DOHH2 (cell line): ENCODE data around the gene KRT31.

ENCODE experiments used
- H3F3A ChIP-seq: fragments of 200-600 bp; sonication (generic), shearing (Covaris generic); 2 replicates; pipeline ENCODE4 v1.6.0; 2016; ENCODE audit warnings: antibody characterized with exemption, mild to moderate bottlenecking; ENCODE audit not compliant: control insufficient read depth, insufficient read depth
- H3K27ac ChIP-seq: fragments of 200-600 bp; sonication (generic); 2 replicates; pipeline ENCODE4 v1.5.1; 2014; ENCODE audit warnings: low read depth, mild to moderate bottlenecking, low read length, moderate library complexity
- H3K27me3 ChIP-seq: fragments of 200-600 bp; sonication (generic); 2 replicates; pipeline ENCODE4 v1.6.1; 2014; ENCODE audit warnings: mild to moderate bottlenecking, low read length, mixed read lengths; ENCODE audit not compliant: control insufficient read depth
- H3K36me3 ChIP-seq: fragments of 200-600 bp; sonication (generic); 2 replicates; pipeline ENCODE4 v1.6.1; 2014; ENCODE audit warnings: mild to moderate bottlenecking, low read length, moderate library complexity, mixed read lengths; ENCODE audit not compliant: control insufficient read depth
- H3K4me1 ChIP-seq: fragments of 200-600 bp; sonication (generic); 2 replicates; pipeline ENCODE4 v1.6.1; 2014; ENCODE audit warnings: mild to moderate bottlenecking, low read length, mixed read lengths; ENCODE audit not compliant: control insufficient read depth
- H3K4me2 ChIP-seq: fragments of 200-600 bp; sonication (generic); 2 replicates; pipeline ENCODE4 v1.6.0; 2014; ENCODE audit warnings: mild to moderate bottlenecking, low read length, moderate library complexity
- H3K4me3 ChIP-seq: fragments of 200-600 bp; sonication (generic); 2 replicates; pipeline ENCODE4 v1.5.1; 2014; ENCODE audit warnings: mild to moderate bottlenecking, low read length, mixed read lengths
- H3K79me2 ChIP-seq: fragments of 200-600 bp; sonication (generic); 2 replicates; pipeline ENCODE4 v1.6.1; 2014; ENCODE audit warnings: mild to moderate bottlenecking, low read length, mixed read lengths; ENCODE audit not compliant: control insufficient read depth
- H3K9me2 ChIP-seq: fragments of 200-600 bp; sonication (generic); replicated peaks from 2 replicates; pipeline ENCODE4 v1.6.1; 2014; ENCODE audit warnings: mild to moderate bottlenecking, low read length, mixed read lengths; ENCODE audit not compliant: control insufficient read depth
- H3K9me3 ChIP-seq: fragments of 200-600 bp; sonication (generic); 2 replicates; pipeline ENCODE4 v1.6.1; 2014; ENCODE audit warnings: antibody characterized with exemption, low read length, mixed read lengths; ENCODE audit not compliant: control insufficient read depth, insufficient read depth
- H4K20me1 ChIP-seq: fragments of 200-600 bp; sonication (generic); 2 replicates; pipeline ENCODE4 v1.6.0; 2014; ENCODE audit warnings: low read depth, mild to moderate bottlenecking, antibody characterized with exemption, low read length, moderate library complexity; ENCODE audit not compliant: control insufficient read depth, insufficient read depth
- EZH2phosphoT487 ChIP-seq: fragments of 200-600 bp; sonication (generic); IDR thresholded peaks from 2 replicates; pipeline ENCODE4 v1.6.1; 2017; ENCODE audit warnings: borderline replicate concordance, mild to moderate bottlenecking, antibody characterized with exemption, low read length, moderate library complexity, mixed read lengths
- TF ChIP-seq, protein P1 (sequence below): fragments of 200-600 bp; sonication (generic); IDR thresholded peaks from one replicate; pipeline ENCODE4 v1.5.1; 2014; ENCODE audit warnings: antibody characterized with exemption, mild to moderate bottlenecking, low read depth, low read length; ENCODE audit not compliant: poor library complexity, severe bottlenecking

KRT31 gene

DNA sequence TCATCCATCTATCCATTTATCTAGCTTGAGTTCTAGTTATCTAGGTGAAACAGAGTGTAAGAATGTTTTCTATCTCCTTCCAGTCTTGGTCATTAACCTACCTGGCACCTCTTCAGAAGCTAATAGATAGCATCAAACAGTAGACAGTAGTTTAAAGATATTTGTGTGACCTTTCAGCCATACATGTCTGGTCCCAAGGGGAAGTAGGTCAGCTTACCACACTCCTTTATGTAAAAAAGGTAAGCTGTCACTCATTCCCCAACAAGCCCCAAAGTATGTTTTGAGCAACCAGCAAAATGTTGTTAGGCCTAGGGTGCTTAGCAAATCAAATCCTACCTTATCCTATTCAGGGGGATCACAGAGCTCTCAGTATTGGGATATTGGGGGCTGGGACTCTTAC, 31.3 kb downstream of the KRT31 start:
- H3K4me3 ChIP-seq = no peak overlapping the region
- H3K36me3 ChIP-seq = no peaks in the 10 kb centered on the region
- H3K27ac ChIP-seq = no peak overlapping the region
- H3K9me3 ChIP-seq = no peaks in the 10 kb centered on the region
- H3K27me3 ChIP-seq = 0 out of 2 replicates have a peak, but pooled peaks cover under 1% of the 10 kb centered on the region
- no peaks in the 10 kb centered on the region for H4K20me1 ChIP-seq
- H3K4me1 ChIP-seq = no peaks in the 10 kb centered on the region
- no peaks in the 10 kb centered on the region for H3F3A ChIP-seq
- no peak overlapping the region for H3K4me2 ChIP-seq
- H3K79me2 ChIP-seq = no peaks in the 10 kb centered on the region
- H3K9me2 ChIP-seq = no peaks in the 10 kb centered on the region
- TF ChIP-seq, protein P1, sequence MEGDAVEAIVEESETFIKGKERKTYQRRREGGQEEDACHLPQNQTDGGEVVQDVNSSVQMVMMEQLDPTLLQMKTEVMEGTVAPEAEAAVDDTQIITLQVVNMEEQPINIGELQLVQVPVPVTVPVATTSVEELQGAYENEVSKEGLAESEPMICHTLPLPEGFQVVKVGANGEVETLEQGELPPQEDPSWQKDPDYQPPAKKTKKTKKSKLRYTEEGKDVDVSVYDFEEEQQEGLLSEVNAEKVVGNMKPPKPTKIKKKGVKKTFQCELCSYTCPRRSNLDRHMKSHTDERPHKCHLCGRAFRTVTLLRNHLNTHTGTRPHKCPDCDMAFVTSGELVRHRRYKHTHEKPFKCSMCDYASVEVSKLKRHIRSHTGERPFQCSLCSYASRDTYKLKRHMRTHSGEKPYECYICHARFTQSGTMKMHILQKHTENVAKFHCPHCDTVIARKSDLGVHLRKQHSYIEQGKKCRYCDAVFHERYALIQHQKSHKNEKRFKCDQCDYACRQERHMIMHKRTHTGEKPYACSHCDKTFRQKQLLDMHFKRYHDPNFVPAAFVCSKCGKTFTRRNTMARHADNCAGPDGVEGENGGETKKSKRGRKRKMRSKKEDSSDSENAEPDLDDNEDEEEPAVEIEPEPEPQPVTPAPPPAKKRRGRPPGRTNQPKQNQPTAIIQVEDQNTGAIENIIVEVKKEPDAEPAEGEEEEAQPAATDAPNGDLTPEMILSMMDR = no peak
- TF ChIP-seq EZH2phosphoT487 = no peak

DNA sequence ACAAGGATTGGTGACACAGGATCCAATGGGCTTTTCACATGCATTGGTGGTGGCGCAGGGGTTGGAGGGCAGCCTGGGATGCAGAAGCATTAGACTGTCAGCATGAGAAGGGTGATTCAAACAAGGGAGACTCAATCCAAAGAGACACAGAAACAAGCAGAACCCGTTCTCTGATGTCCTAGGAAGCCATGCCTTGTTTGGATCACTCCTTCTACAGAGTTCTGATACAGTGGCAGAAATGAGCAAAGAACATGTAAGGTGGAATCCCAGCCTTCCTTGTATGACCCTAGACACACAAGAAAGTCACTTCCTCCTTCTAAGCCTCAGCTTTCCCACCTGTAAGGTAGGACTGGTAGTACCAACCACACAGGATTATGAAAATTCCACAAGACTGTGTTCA, 33.5 kb downstream of the KRT31 start:
- Histone ChIP-seq H4K20me1 (no peaks in the 10 kb centered on the region), H3K4me2 (no peak overlapping the region), H3K79me2 (no peaks in the 10 kb centered on the region), H3K4me1 (no peaks in the 10 kb centered on the region), H3K9me2 (no peaks in the 10 kb centered on the region), H3F3A (no peaks in the 10 kb centered on the region), H3K9me3 (no peaks in the 10 kb centered on the region), H3K27me3 (no peaks in the 10 kb centered on the region), H3K4me3 (no peak overlapping the region), H3K27ac (no peak overlapping the region), H3K36me3 (no peaks in the 10 kb centered on the region)
- TF ChIP-seq EZH2phosphoT487 = no peak
- TF ChIP-seq, protein P1 = no peak

DNA sequence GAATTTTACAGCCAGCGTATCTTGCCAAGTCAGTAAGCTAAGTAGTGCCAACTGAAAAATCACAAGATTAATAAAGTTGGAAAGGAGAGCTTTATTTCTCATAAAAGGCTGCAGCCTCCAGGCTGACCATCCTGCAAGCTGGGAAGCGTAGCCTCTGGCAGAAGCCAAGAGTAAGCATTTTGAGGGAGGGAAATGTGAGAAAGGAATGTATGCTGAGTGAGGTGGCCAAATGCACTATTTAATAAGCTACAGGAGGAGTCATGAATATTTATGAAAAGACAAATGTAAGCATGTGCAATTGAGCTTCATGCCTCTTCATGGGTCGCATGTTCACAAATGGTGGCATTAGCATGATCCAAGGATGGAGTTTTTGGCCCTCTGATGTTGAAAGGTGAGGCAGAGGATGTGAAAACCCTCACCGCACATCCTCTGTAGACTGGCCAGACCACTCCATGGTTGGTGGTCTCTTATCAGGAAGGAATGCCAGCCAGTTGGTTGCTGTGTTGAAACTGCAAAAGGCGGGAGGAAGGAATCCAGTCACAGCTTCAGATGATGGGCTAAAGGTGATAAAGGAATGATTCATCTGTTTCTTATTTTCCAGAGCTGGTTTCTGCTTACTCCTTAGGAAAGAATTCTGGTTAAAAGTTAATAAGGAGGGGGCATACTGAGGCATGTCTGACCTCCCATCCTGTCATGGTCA, 37.0 kb downstream of the KRT31 start:
- no peak overlapping the region for H3K27ac ChIP-seq
- no peaks in the 10 kb centered on the region for H3K9me3 ChIP-seq
- H3K27me3 ChIP-seq = peaks cover 7% of the 10 kb centered on the region
- H3K9me2 ChIP-seq = no peaks in the 10 kb centered on the region
- no peaks in the 10 kb centered on the region for H4K20me1 ChIP-seq
- no peak overlapping the region for H3K4me3 ChIP-seq
- TF ChIP-seq EZH2phosphoT487 = no peak
- TF ChIP-seq, protein P1 = no peak
- H3K79me2 ChIP-seq = no peaks in the 10 kb centered on the region
- no peaks in the 10 kb centered on the region for H3K4me1 ChIP-seq
- H3K4me2 ChIP-seq = no peak overlapping the region
- H3F3A ChIP-seq = no peaks in the 10 kb centered on the region
- no peaks in the 10 kb centered on the region for H3K36me3 ChIP-seq
